Endothelial cell of umbilical vein (primary cell): ENCODE results near the gene ADSS1. TPM values are rescaled to one million over a fixed set of nuclear protein-coding genes. Genes with fewer than 3 reads are reported as not detected.

Experiments used
- BruUV-seq: library from RNA; stranded (reverse); fragments of 400-500 nt; replicated peaks from 2 replicates; lab custom pipeline; 2021; lab: Mats Ljungman, UMichigan
- CTCF ChIA-PET: fragments of 300-600, 350-600 bp; sonication (Branson Sonifier 250); formaldehyde crosslinking; loops from one replicate; lab custom pipeline; 2021; ENCODE audit warnings: antibody characterized with exemption, inconsistent platforms; lab: Charles Lee
- POLR2A ChIA-PET: fragments of 300-600, 350-600 bp; sonication (Branson Sonifier 250); formaldehyde crosslinking; loops from one replicate; lab custom pipeline; 2021; ENCODE audit warnings: antibody characterized with exemption, inconsistent platforms; lab: Charles Lee
- DNase-seq: peaks from one replicate; pipeline ENCODE4 v3.0.0-alpha.2; 2011; ENCODE audit warnings: low read depth, low spot score
- FAIRE-seq: peaks from 2 replicates; lab custom pipeline; 2011; peaks lifted over from hg19 to GRCh38; lab: Jason Lieb, UNC
- H2AFZ ChIP-seq: 2 replicates; pipeline ENCODE4 v1.6.0; 2012; ENCODE audit warnings: low read depth, low read length, control low read depth, inconsistent platforms
- H3K27ac ChIP-seq: 2 replicates; pipeline ENCODE4 v1.5.1; 2011; ENCODE audit warnings: low read depth, mild to moderate bottlenecking, control low read depth, low read length, moderate library complexity; ENCODE audit not compliant: insufficient read depth
- H3K27me3 ChIP-seq, 2 experiments: 2 replicates each; pipeline versions ENCODE4 v1.6.0 to v1.6.1; 2011; ENCODE audit warnings: low read length in 2 of 2, mixed read lengths in 1 of 2; ENCODE audit not compliant: control insufficient read depth in 2 of 2, insufficient read depth in 2 of 2
- H3K36me3 ChIP-seq, 2 experiments: 2 replicates in 1 of 2; 3 replicates in 1 of 2; pipeline ENCODE4 v1.5.1; 2011; ENCODE audit warnings: low read length in 2 of 2, mild to moderate bottlenecking in 1 of 2, moderate library complexity in 1 of 2; ENCODE audit not compliant: control insufficient read depth in 2 of 2, insufficient read depth in 2 of 2; ENCODE audit errors: extremely low read depth in 1 of 2
- H3K4me1 ChIP-seq: 3 replicates; pipeline ENCODE4 v1.5.1; 2011; ENCODE audit warnings: mild to moderate bottlenecking, low read length; ENCODE audit not compliant: control insufficient read depth, insufficient read depth; ENCODE audit errors: extremely low read depth
- H3K4me2 ChIP-seq: 2 replicates; pipeline ENCODE4 v1.6.1; 2011; ENCODE audit warnings: low read length, control low read depth, mixed read lengths; ENCODE audit not compliant: insufficient read depth
- H3K4me3 ChIP-seq, 3 experiments: fragments of 200-600 bp in 1 of 3; sonication (generic), shearing (Covaris generic) in 1 of 3; replicated peaks in 1 of 3; 2 replicates each; pipeline ENCODE4 v1.5.1; 2011 to 2016; ENCODE audit warnings: control low read depth in 3 of 3, low read length in 3 of 3, mild to moderate bottlenecking in 2 of 3, inconsistent platforms in 1 of 3, low read depth in 1 of 3, moderate library complexity in 1 of 3; ENCODE audit not compliant: insufficient read depth in 1 of 3
- H3K79me2 ChIP-seq: 2 replicates; pipeline ENCODE4 v1.6.0; 2012; ENCODE audit warnings: low read length, inconsistent platforms; ENCODE audit not compliant: control insufficient read depth, insufficient read depth
- H3K9ac ChIP-seq: replicated peaks from 2 replicates; pipeline ENCODE3; 2011; ENCODE audit warnings: low read length, control low read depth; ENCODE audit not compliant: insufficient read depth; ENCODE audit errors: extremely low read depth
- H3K9me1 ChIP-seq: replicated peaks from 3 replicates; pipeline ENCODE4 v1.6.0; 2011; ENCODE audit warnings: mild to moderate bottlenecking, low read length; ENCODE audit not compliant: control insufficient read depth, insufficient read depth; ENCODE audit errors: extremely low read depth
- H3K9me3 ChIP-seq: replicated peaks from 2 replicates; pipeline ENCODE4 v1.5.1; 2012; ENCODE audit warnings: low read length, inconsistent platforms; ENCODE audit not compliant: control insufficient read depth, insufficient read depth
- H4K20me1 ChIP-seq: replicated peaks from 2 replicates; pipeline ENCODE3; 2011; ENCODE audit warnings: mild to moderate bottlenecking, low read length; ENCODE audit not compliant: control insufficient read depth, insufficient read depth; ENCODE audit errors: extremely low read depth
- CTCF ChIP-seq, 2 donors: IDR thresholded peaks; 1 replicate in 1 of 2; 2 replicates in 1 of 2; pipeline ENCODE4 v1.5.1; 2011; ENCODE audit warnings: low read length in 2 of 2, mild to moderate bottlenecking in 2 of 2, moderate library complexity in 2 of 2, control low read depth in 1 of 2, inconsistent platforms in 1 of 2, low read depth in 1 of 2; ENCODE audit not compliant: insufficient read depth in 1 of 2; ENCODE audit errors: extremely low read depth in 1 of 2
- EZH2 ChIP-seq: IDR thresholded peaks from 2 replicates; pipeline ENCODE4 v1.6.1; 2012; ENCODE audit warnings: borderline replicate concordance, low read depth, mild to moderate bottlenecking, moderate library complexity, low read length, inconsistent platforms; ENCODE audit not compliant: severe bottlenecking
- FOS ChIP-seq: IDR thresholded peaks from 2 replicates; pipeline ENCODE4 v1.6.1; 2011; ENCODE audit warnings: mild to moderate bottlenecking, low read length, moderate library complexity, borderline replicate concordance; ENCODE audit not compliant: insufficient read depth
- GATA2 ChIP-seq: IDR thresholded peaks from 2 replicates; pipeline ENCODE4 v1.7.0; 2011; ENCODE audit warnings: low read depth, mild to moderate bottlenecking, moderate library complexity, mixed read lengths, low read length; ENCODE audit not compliant: insufficient read length, insufficient read depth
- JUN ChIP-seq: IDR thresholded peaks from 2 replicates; pipeline ENCODE4 v1.6.1; 2011; ENCODE audit warnings: borderline replicate concordance, low read depth; ENCODE audit not compliant: insufficient read length, insufficient read depth
- MAX ChIP-seq: IDR thresholded peaks from 2 replicates; pipeline ENCODE4 v1.6.1; 2011; ENCODE audit not compliant: insufficient read depth, insufficient read length
- MYC ChIP-seq: IDR thresholded peaks from one replicate; pipeline ENCODE4 v1.6.1; 2011; ENCODE audit warnings: mild to moderate bottlenecking, low read depth, low read length
- POLR2A ChIP-seq: IDR thresholded peaks from 2 replicates; pipeline ENCODE4 v1.6.1; 2012; ENCODE audit warnings: low read depth, mild to moderate bottlenecking, control low read depth, low read length
- POLR2AphosphoS5 ChIP-seq: IDR thresholded peaks from 2 replicates; pipeline ENCODE4 v1.6.1; 2012; ENCODE audit warnings: low read depth, mild to moderate bottlenecking, control low read depth, low read length, moderate library complexity; ENCODE audit not compliant: insufficient read depth
- dilution Hi-C: fragments of 300-500 bp; cut with MboI; formaldehyde crosslinking; loops from one replicate; pipeline ENCODE4 v1.15.0; 2019; ENCODE audit warnings: low sequenced_read_pairs; ENCODE audit not compliant: extremely low pct_ligation_motif_present
- intact Hi-C: fragments of 100-400 bp; cut with micrococcal nuclease; formaldehyde crosslinking; loops from one replicate; pipeline ENCODE4 v1.10.0; 2022
- polyA plus RNA-seq, 4 experiments: library from polyadenylated mRNA; depleted of rRNA in 3 of 4; stranded (reverse) in 3 of 4; unstranded in 1 of 4; fragments of >200 nt; gene quantifications; 2 replicates each; pipeline versions ENCODE4 v1.2.1 to v1.2.3, GENCODE V29; 2011 to 2012; ENCODE audit warnings: missing spikeins in 1 of 4
- total RNA-seq: library from RNA; stranded (reverse); gene quantifications from 2 replicates; pipeline ENCODE4 v1.2.3, GENCODE V29; 2021

Gene ADSS1
- total and polyA plus RNA-seq, 2 donors (not counting 3 experiments of a cell fraction or from before 2014, with no cell fraction given), result 1.9 TPM

- intact Hi-C loops (no loop called here), dilution Hi-C loops (no loop called here)
- ChIA-PET CTCF (interaction anchor here (1.0 to 1.5 kb wide), 2 partner anchors 10 to 70 kb away, joined by 3 to 4 read pairs; no protein-coding TSS in a partner anchor), POLR2A (no interaction called here)
- Histone ChIP-seq H3K9ac (no peak overlapping the region), H3K27me3 (no peaks in the 10 kb centered on the region), H3K9me1 (no peaks in the 10 kb centered on the region), H3K4me2 (no peak overlapping the region), H2AFZ (no peak overlapping the region), H4K20me1 (no peaks in the 10 kb centered on the region), H3K27ac (no peak overlapping the region), H3K9me3 (no peaks in the 10 kb centered on the region), H3K79me2 (peaks cover 24% of the 10 kb centered on the region), H3K36me3 (peaks cover 0 to 39% of the 10 kb centered on the region in 2 experiments), H3K4me3 (no peak overlapping the region), H3K4me1 (peaks cover 8% of the 10 kb centered on the region)
- no TSS peak for BruUV-seq
- FAIRE-seq (no peak), DNase-seq (no peak)
- no peak for TF ChIP-seq POLR2AphosphoS5
- TF ChIP-seq CTCF (IDR thresholded peaks at IDR 0.05; ENCODE audit: extremely low read depth in 1 of 2, insufficient read depth in 1 of 2, low read depth in 1 of 2, low read length in 2 of 2), result no peak
- TF ChIP-seq GATA2, result no peak
- TF ChIP-seq MYC, result no peak
- TF ChIP-seq JUN, result no peak
- no peak for TF ChIP-seq MAX
- no peak for TF ChIP-seq POLR2A
- no peak for TF ChIP-seq EZH2
- TF ChIP-seq FOS, result no peak
These were observed 31.6 kb downstream of the ADSS1 start for GRCh38 chr14:104755621-104756020.
